ENCODE results near the gene NOS1AP. TPM values are rescaled to one million over a fixed set of nuclear protein-coding genes. Genes with fewer than 3 reads are reported as not detected.
"Not testable (repeated sequence)": the region's sequence is repeated elsewhere in the genome, so short reads cannot be mapped to it uniquely, and the experiment has no call there.

Gene NOS1AP
- total RNA-seq, 2 donors from 2014 or later: not detected

GRCh38 chr1:162397943-162398560 is 328.6 kb downstream of the NOS1AP start:
- no peak overlapping the region for H3K4me3 Mint-ChIP-seq
- ATAC-seq: no peak
- no peaks in the 10 kb centered on the region for H3K9me3 ChIP-seq (ENCODE audit: control insufficient read depth, low read length, poor library complexity, severe bottlenecking)
- peaks cover 53% of the 10 kb centered on the region for H3K27me3 Mint-ChIP-seq
- no peaks in the 10 kb centered on the region for H3K36me3 Mint-ChIP-seq (ENCODE audit: low read depth)
- H3K27ac Mint-ChIP-seq: no peak overlapping the region
- DNase-seq: no peak
- H3K4me1 Mint-ChIP-seq: no peaks in the 10 kb centered on the region

- no peak for ATAC-seq
- no peaks in the 10 kb centered on the region for H3K9me3 ChIP-seq (ENCODE audit: control insufficient read depth, low read length, poor library complexity, severe bottlenecking)
- H3K27me3 Mint-ChIP-seq: peaks cover 58% of the 10 kb centered on the region
- H3K36me3 Mint-ChIP-seq (ENCODE audit: low read depth): no peaks in the 10 kb centered on the region
- no peak for DNase-seq
- no peak overlapping the region for H3K4me3 Mint-ChIP-seq
- H3K4me1 Mint-ChIP-seq: no peaks in the 10 kb centered on the region
- no peak overlapping the region for H3K27ac Mint-ChIP-seq
Measured at GRCh38 chr1:162398999-162399580, 329.6 kb downstream of the NOS1AP start.

- no peak overlapping the region for H3K4me3 Mint-ChIP-seq
- DNase-seq (no peak), ATAC-seq (no peak)
- no peak overlapping the region for H3K27ac Mint-ChIP-seq
- H3K4me1 Mint-ChIP-seq: no peaks in the 10 kb centered on the region
- H3K9me3 ChIP-seq (ENCODE audit: control insufficient read depth, low read length, poor library complexity, severe bottlenecking): no peaks in the 10 kb centered on the region
- no peaks in the 10 kb centered on the region for H3K36me3 Mint-ChIP-seq (ENCODE audit: low read depth)
- peaks cover 61% of the 10 kb centered on the region for H3K27me3 Mint-ChIP-seq
Measured at GRCh38 chr1:162400790-162401355, 331.4 kb downstream of the NOS1AP start.

GRCh38 chr1:162404550-162405160 is 335.2 kb downstream of the NOS1AP start:
- ATAC-seq: no peak
- peaks cover 50% of the 10 kb centered on the region for H3K27me3 Mint-ChIP-seq
- no peak overlapping the region for H3K4me3 Mint-ChIP-seq
- peaks cover 2% of the 10 kb centered on the region for H3K36me3 Mint-ChIP-seq (ENCODE audit: low read depth)
- no peak for DNase-seq
- no peaks in the 10 kb centered on the region for H3K9me3 ChIP-seq (ENCODE audit: control insufficient read depth, low read length, poor library complexity, severe bottlenecking)
- H3K4me1 Mint-ChIP-seq: peaks cover 5% of the 10 kb centered on the region
- no peak overlapping the region for H3K27ac Mint-ChIP-seq

- no peak overlapping the region for H3K4me3 Mint-ChIP-seq
- H3K27me3 Mint-ChIP-seq: peaks cover 52% of the 10 kb centered on the region
- H3K27ac Mint-ChIP-seq: no peak overlapping the region
- no peak for DNase-seq
- peaks cover 5% of the 10 kb centered on the region for H3K4me1 Mint-ChIP-seq
- peaks cover 2% of the 10 kb centered on the region for H3K36me3 Mint-ChIP-seq (ENCODE audit: low read depth)
- no peak for ATAC-seq
- H3K9me3 ChIP-seq (ENCODE audit: control insufficient read depth, low read length, poor library complexity, severe bottlenecking): no peaks in the 10 kb centered on the region
Measured at GRCh38 chr1:162405800-162406199, 336.3 kb downstream of the NOS1AP start.

- Mint-ChIP-seq H3K27ac (no peak overlapping the region), H3K4me3 (no peak overlapping the region), H3K27me3 (peaks cover 59% of the 10 kb centered on the region), H3K4me1 (peaks cover 5% of the 10 kb centered on the region), H3K36me3 (ENCODE audit: low read depth) (peaks cover 6% of the 10 kb centered on the region)
- DNase-seq (no peak), ATAC-seq (no peak)
- no peaks in the 10 kb centered on the region for H3K9me3 ChIP-seq (ENCODE audit: control insufficient read depth, low read length, poor library complexity, severe bottlenecking)
Measured at GRCh38 chr1:162406811-162407210, 337.3 kb downstream of the NOS1AP start.

- Mint-ChIP-seq H3K27me3 (peaks cover 59% of the 10 kb centered on the region), H3K4me3 (no peak overlapping the region), H3K27ac (no peak overlapping the region)
Measured at GRCh38 chr1:162407539-162407938, 338.0 kb downstream of the NOS1AP start.

GRCh38 chr1:162412002-162412401 is 342.5 kb downstream of the NOS1AP start, which contains the start of gene SH2D1B:
Gene SH2D1B (minus strand): TSS chr1:162412136. CDS start chr1:162412016, 120 bp downstream.
- ATAC-seq: no peak
- no peak for DNase-seq
- peaks cover 8% of the 10 kb centered on the region for H3K36me3 Mint-ChIP-seq (ENCODE audit: low read depth)

More at GRCh38 chr1:162407539-162407938, 338.0 kb downstream of the NOS1AP start:
- DNase-seq: no peak
- Mint-ChIP-seq H3K4me1 (peaks cover 5% of the 10 kb centered on the region), H3K36me3 (ENCODE audit: low read depth) (peaks cover 7% of the 10 kb centered on the region)
- no peak for ATAC-seq
- H3K9me3 ChIP-seq (ENCODE audit: control insufficient read depth, low read length, poor library complexity, severe bottlenecking): no peaks in the 10 kb centered on the region

GRCh38 chr1:162416215-162416614 is 346.7 kb downstream of the NOS1AP start:
- no peak overlapping the region for H3K27ac Mint-ChIP-seq
- H3K27me3 Mint-ChIP-seq: peaks cover 56% of the 10 kb centered on the region
- ATAC-seq (no peak), DNase-seq (no peak)
- H3K4me3 Mint-ChIP-seq: no peak overlapping the region
- no peaks in the 10 kb centered on the region for H3K9me3 ChIP-seq (ENCODE audit: control insufficient read depth, low read length, poor library complexity, severe bottlenecking)
- peaks cover 8% of the 10 kb centered on the region for H3K36me3 Mint-ChIP-seq (ENCODE audit: low read depth)
- H3K4me1 Mint-ChIP-seq: no peaks in the 10 kb centered on the region

More at GRCh38 chr1:162412002-162412401, 342.5 kb downstream of the NOS1AP start, which contains the start of gene SH2D1B:
- peaks cover 54% of the 10 kb centered on the region for H3K27me3 Mint-ChIP-seq
- H3K4me1 Mint-ChIP-seq: peaks cover 3% of the 10 kb centered on the region
- no peak within 1 kb of the TSS for H3K27ac Mint-ChIP-seq
- H3K4me3 Mint-ChIP-seq: no peak within 1 kb of the TSS
- no peaks in the 10 kb centered on the region for H3K9me3 ChIP-seq (ENCODE audit: control insufficient read depth, low read length, poor library complexity, severe bottlenecking)

GRCh38 chr1:162416909-162417308 is 347.4 kb downstream of the NOS1AP start:
- H3K4me3 Mint-ChIP-seq: no peak overlapping the region
- ATAC-seq: no peak
- H3K4me1 Mint-ChIP-seq: no peaks in the 10 kb centered on the region
- peaks cover 3% of the 10 kb centered on the region for H3K36me3 Mint-ChIP-seq (ENCODE audit: low read depth)
- H3K27me3 Mint-ChIP-seq: peaks cover 56% of the 10 kb centered on the region
- no peak overlapping the region for H3K27ac Mint-ChIP-seq
- no peak for DNase-seq
- H3K9me3 ChIP-seq (ENCODE audit: control insufficient read depth, low read length, poor library complexity, severe bottlenecking): no peaks in the 10 kb centered on the region

GRCh38 chr1:162417650-162418049 is 348.2 kb downstream of the NOS1AP start:
- H3K4me1 Mint-ChIP-seq: no peaks in the 10 kb centered on the region
- H3K27me3 Mint-ChIP-seq: peaks cover 56% of the 10 kb centered on the region
- H3K4me3 Mint-ChIP-seq: no peak overlapping the region
- H3K9me3 ChIP-seq (ENCODE audit: control insufficient read depth, low read length, poor library complexity, severe bottlenecking): no peaks in the 10 kb centered on the region
- no peak overlapping the region for H3K27ac Mint-ChIP-seq
- no peak for DNase-seq
- H3K36me3 Mint-ChIP-seq (ENCODE audit: low read depth): peaks cover 3% of the 10 kb centered on the region
- no peak for ATAC-seq

GRCh38 chr1:162418584-162418983 is 349.1 kb downstream of the NOS1AP start:
- H3K27me3 Mint-ChIP-seq: peaks cover 58% of the 10 kb centered on the region
- not testable (repeated sequence) for DNase-seq; H3K4me1 Mint-ChIP-seq; H3K27ac Mint-ChIP-seq; H3K9me3 ChIP-seq (ENCODE audit: control insufficient read depth, low read length, poor library complexity, severe bottlenecking); H3K4me3 Mint-ChIP-seq; H3K36me3 Mint-ChIP-seq (ENCODE audit: low read depth); ATAC-seq

GRCh38 chr1:162419450-162419931 is 350.0 kb downstream of the NOS1AP start:
- H3K9me3 ChIP-seq (ENCODE audit: control insufficient read depth, low read length, poor library complexity, severe bottlenecking); H3K4me3 Mint-ChIP-seq; ATAC-seq; H3K4me1 Mint-ChIP-seq; DNase-seq; H3K36me3 Mint-ChIP-seq (ENCODE audit: low read depth); H3K27ac Mint-ChIP-seq: not testable (repeated sequence)
- peaks cover 58% of the 10 kb centered on the region for H3K27me3 Mint-ChIP-seq
